Stomach smooth muscle (tissue), 2 donors: ENCODE results near the gene SERTM1.

ENCODE experiments used
- H3K27ac ChIP-seq: one replicate; pipeline ENCODE4 v1.7.0; 2013; ENCODE audit warnings: mild to moderate bottlenecking, low read length, inconsistent platforms
- H3K27me3 ChIP-seq, 2 donors: one replicate each; pipeline ENCODE4 v1.7.0; 2013; ENCODE audit warnings: low read length in 2 of 2; ENCODE audit not compliant: insufficient read depth in 2 of 2, control insufficient read depth in 1 of 2
- H3K36me3 ChIP-seq, 2 donors: one replicate each; pipeline ENCODE4 v1.7.0; 2013; ENCODE audit warnings: low read length in 2 of 2; ENCODE audit not compliant: control insufficient read depth in 2 of 2, insufficient read depth in 2 of 2
- H3K4me1 ChIP-seq: one replicate; pipeline ENCODE4 v1.7.0; 2013; ENCODE audit warnings: low read length; ENCODE audit not compliant: control insufficient read depth, insufficient read depth
- H3K4me3 ChIP-seq, 2 donors: one replicate each; pipeline ENCODE4 v1.7.0; 2013; ENCODE audit warnings: low read length in 2 of 2
- H3K9ac ChIP-seq, 2 donors: one replicate each; pipeline ENCODE4 v1.7.0; 2013; ENCODE audit warnings: low read length in 2 of 2, mild to moderate bottlenecking in 1 of 2
- H3K9me3 ChIP-seq, 2 donors: one replicate each; pipeline ENCODE4 v1.7.0; 2013; ENCODE audit warnings: low read length in 2 of 2; ENCODE audit not compliant: control insufficient read depth in 2 of 2
- donor health status: healthy.
- donor health status: Pancreatic carcinoma.

Gene SERTM1

DNA sequence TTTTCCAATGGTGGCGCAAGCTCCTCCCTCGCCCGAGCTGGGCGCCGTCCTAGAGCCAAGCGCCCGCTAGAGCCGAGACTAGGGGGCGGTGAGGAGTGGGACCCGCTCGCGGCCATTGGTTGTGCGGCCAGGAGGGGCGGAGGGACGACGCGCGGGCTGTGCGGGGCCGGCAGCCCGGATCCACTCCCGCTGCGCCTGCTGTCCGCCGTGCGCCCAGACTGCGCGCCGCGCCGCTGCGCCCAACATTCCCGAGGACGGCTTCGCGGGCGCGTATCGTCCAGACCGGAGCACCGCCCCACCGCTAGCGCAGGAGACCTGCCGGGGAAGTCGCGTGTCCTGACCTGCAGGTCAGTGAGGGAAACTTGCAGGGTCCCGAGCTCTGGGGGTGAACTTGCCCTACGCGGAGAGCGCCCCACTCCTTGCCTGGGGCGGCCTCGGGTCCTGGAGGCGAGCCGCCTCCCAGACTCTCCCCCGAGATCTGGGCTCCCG is at the start of gene SERTM1:
Gene SERTM1, plus strand, starts transcription at position 183 of the 489 bp plus-strand sequence. CDS start 21,059 bp downstream, outside the sequence.
- Histone ChIP-seq H3K4me3 (peak within 1 kb of the TSS in 1 of 2 donors; percentile 40), H3K27me3 (peaks cover 23 to 33% of the 10 kb centered on the region in 2 donors), H3K36me3 (no peaks in the 10 kb centered on the region), H3K9ac (no peak within 1 kb of the TSS), H3K4me1 (peaks cover 5% of the 10 kb centered on the region), H3K27ac (no peak within 1 kb of the TSS), H3K9me3 (no peaks in the 10 kb centered on the region)

DNA sequence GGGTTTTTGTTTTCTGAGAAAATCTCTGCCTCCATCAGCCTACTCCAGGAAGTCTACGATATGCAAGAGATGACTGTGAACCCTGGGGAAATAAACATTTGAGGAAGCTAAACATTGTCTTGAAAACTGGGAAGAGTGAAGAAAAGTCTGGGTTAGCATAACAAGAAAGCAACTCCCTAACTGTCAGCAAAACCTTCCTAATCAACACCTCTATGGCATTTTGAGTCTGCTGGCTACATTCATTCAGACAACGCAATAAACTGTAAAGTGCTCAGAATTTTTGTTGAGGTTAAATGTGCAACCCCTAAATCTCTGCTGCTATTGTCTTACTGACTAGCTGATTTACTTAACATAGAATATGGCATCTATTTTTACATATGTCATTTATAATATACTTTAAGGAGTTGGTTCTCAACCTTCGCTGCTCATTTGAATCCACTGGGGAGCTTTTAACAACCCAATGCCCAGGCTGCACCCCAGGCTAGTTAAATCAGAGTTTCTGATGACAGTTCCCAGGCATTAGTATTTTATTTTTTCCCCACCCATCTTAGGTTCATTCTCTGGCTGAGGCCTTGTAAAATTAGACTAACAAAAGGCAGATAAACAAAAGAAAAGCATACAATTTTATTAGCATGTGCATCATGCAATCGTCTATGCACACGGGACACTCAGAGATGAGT is 45.3 kb upstream of the SERTM1 start:
- peaks cover 0 to 2% of the 10 kb centered on the region in 2 donors for H3K27me3 ChIP-seq
- H3K4me3 ChIP-seq: no peak overlapping the region
- no peak overlapping the region for H3K27ac ChIP-seq
- no peaks in the 10 kb centered on the region for H3K36me3 ChIP-seq
- no peaks in the 10 kb centered on the region for H3K9me3 ChIP-seq
- no peak overlapping the region for H3K9ac ChIP-seq
- no peaks in the 10 kb centered on the region for H3K4me1 ChIP-seq

DNA sequence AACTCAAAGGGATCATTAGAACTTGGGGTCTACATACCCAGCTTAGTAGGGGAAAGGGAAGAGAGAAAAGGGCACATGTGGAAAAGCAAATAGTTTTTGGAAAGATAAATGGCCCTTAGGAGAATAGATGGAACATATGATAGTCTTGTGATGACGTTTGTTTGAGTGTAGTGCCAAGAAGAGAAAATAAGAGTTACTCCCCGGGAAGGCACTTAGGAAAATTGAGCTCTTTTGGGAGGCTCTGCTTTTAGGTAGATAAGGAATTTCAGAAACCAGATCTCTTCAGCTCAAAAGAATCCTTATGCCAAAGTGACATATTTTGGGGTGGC is 44.8 kb upstream of the SERTM1 start:
- Histone ChIP-seq H3K4me3 (no peak overlapping the region), H3K36me3 (no peaks in the 10 kb centered on the region), H3K4me1 (no peaks in the 10 kb centered on the region), H3K27me3 (peaks cover 0 to 2% of the 10 kb centered on the region in 2 donors), H3K9ac (no peak overlapping the region), H3K27ac (no peak overlapping the region), H3K9me3 (no peaks in the 10 kb centered on the region)

DNA sequence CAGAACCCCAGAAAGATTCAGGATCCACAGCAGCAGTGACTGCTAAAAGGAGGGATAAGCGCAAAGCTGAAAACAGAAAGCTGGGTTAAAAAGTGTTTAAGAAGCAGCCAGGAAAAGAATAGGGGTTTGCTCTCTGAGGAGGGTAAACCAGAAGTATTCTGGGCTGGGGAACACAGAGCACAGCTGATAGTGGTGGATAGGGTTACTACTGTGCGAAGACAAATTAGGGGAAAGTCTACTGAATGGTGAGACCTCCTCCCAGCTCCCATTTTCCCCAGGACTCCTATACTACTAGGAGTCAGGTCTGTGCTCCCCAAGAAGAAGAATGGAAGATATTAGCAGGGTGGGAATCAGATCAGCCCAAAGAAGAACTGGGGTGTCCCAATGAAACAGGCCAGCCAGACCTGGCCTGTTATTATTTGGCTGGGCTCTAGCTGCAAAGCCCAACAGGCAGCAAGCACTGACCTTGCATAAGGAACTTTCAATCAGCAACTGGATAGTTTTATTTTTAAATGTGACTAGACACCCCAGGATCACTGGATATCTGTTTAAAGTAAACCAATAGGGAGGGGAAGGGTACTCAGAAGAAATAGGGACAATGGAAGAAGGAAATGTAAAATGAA is 43.5 kb upstream of the SERTM1 start:
- Histone ChIP-seq H3K9me3 (no peaks in the 10 kb centered on the region), H3K9ac (no peak overlapping the region), H3K27me3 (peaks cover 0 to 2% of the 10 kb centered on the region in 2 donors), H3K36me3 (no peaks in the 10 kb centered on the region), H3K4me3 (no peak overlapping the region), H3K27ac (no peak overlapping the region), H3K4me1 (no peaks in the 10 kb centered on the region)

DNA sequence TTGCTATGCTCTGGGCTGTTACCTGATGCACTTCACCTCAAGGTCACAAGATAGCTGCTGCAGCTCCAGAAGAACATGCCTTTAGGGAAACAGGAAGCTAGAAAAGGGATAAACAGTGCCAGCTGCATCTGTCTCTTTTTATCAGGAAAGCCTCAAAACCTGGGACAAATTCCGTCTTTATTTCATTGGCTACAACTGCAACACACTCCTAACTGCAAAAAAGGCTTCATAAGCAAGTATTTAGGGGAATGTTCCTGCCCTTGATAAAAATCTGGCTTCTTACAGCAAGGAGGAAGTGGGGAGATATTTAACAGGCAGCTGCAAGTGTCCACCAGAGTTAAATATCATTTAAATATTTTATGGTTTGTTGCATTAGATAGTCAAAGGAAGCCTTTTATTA is 34.2 kb upstream of the SERTM1 start:
- Histone ChIP-seq H3K27me3 (no peaks in the 10 kb centered on the region), H3K27ac (no peak overlapping the region), H3K36me3 (no peaks in the 10 kb centered on the region), H3K9ac (no peak overlapping the region), H3K4me1 (no peaks in the 10 kb centered on the region), H3K9me3 (no peaks in the 10 kb centered on the region), H3K4me3 (no peak overlapping the region)

DNA sequence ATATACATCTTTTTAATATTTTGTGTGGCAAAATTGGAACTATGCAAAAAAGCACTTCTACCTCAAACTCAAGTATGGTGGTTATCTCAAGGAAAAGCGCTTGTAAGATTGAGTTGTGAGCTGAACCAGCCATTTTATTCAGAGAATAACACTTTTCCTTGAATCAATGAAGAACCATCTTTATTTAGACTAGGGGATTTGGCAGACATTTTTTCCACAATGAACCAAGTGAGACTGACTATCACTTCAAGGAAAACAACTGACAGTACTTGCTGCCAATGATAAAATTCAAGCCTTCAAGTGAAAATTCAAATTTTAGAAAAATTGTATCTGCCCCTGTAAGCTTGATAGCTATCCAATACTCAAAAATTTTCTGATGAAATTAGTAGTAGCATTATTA is 23.2 kb upstream of the SERTM1 start:
- Histone ChIP-seq H3K4me1 (no peaks in the 10 kb centered on the region), H3K27ac (no peak overlapping the region), H3K27me3 (no peaks in the 10 kb centered on the region), H3K4me3 (no peak overlapping the region), H3K36me3 (no peaks in the 10 kb centered on the region), H3K9ac (no peak overlapping the region), H3K9me3 (no peaks in the 10 kb centered on the region)

DNA sequence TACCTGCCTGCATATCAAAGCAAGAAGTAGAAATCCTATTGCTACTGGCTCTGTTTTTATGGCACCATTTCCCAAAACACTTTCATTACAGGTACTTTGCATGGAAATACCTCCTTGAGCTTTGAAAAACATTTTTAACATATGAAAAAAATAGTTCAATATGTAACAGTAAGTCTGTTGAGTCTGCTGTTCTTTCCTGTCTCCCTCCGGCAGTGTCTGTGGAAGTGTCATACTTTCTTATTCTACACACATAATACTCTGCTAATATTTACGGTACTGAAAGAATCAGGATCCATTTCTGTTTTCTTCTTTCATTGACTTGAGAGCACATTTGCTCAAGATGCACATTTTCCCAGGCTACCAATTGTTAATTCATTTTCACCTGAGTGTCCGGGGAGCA is 8.2 kb upstream of the SERTM1 start:
- no peak overlapping the region for H3K27ac ChIP-seq
- no peaks in the 10 kb centered on the region for H3K9me3 ChIP-seq
- H3K4me1 ChIP-seq: no peaks in the 10 kb centered on the region
- H3K4me3 ChIP-seq: no peak overlapping the region
- peaks cover 0 to 2% of the 10 kb centered on the region in 2 donors for H3K27me3 ChIP-seq
- no peaks in the 10 kb centered on the region for H3K36me3 ChIP-seq
- H3K9ac ChIP-seq: no peak overlapping the region

DNA sequence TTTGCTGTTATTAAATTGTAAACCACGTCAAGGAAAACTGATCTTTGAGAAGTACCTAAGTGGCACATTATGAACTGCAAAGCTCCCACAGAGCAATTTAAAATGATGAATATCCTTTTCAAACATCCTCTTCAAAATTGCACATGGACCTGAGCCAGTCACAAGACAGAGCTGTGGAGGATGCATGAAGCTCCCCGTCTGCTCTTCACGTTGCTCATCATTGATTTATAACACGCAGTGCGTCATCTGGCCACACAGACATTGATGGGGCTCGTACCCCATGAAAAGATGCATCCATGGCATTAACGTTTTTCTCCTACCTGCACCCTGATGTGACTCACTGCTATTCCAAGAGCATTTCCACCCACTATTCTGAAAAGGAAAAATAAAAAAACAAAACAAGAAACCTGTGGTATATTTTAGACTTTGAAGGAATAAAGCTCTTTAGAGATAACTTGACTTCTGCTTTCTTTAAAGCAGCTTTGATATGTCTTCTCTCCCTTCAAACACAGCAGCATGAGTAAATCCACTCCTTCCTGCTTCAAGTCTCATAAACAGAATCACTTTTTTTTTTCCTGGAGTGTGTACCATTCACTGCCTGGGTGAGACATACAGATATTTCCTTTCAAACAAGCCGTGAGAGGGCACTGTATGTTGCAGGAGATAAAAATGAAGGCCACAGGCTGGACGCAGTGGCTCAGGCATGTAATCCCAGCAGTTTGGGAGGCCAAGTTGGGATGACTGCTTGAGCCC is 7.2 kb upstream of the SERTM1 start:
- Histone ChIP-seq H3K27ac (no peak overlapping the region), H3K4me1 (no peaks in the 10 kb centered on the region), H3K27me3 (peaks cover under 1 to 2% of the 10 kb centered on the region in 2 donors)

DNA sequence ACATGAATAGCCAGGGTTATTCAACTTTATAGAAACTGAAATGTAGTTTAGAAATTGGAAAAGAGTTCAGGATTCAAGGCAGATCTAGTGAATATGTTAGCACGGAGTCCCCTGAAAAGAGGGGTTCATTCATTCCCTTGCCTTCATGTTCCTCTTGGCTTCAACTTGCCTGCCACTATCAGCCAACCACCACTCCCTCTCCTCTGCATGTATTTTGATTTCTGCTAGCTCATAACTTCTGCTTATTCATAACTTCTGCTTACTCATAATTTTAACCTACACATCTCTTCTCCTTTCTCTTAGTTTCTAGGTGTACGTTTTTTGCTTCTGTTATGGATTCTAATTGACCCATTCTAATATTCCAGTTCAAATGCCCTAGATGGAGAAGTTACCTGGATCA is 5.5 kb upstream of the SERTM1 start:
- Histone ChIP-seq H3K9me3 (no peaks in the 10 kb centered on the region), H3K27ac (no peak overlapping the region), H3K4me1 (no peaks in the 10 kb centered on the region), H3K36me3 (no peaks in the 10 kb centered on the region), H3K27me3 (peaks cover 5 to 11% of the 10 kb centered on the region in 2 donors), H3K4me3 (no peak overlapping the region), H3K9ac (no peak overlapping the region)

More for the DNA sequence above, 7.2 kb upstream of the SERTM1 start:
- Histone ChIP-seq H3K9me3 (no peaks in the 10 kb centered on the region), H3K4me3 (no peak overlapping the region), H3K9ac (no peak overlapping the region), H3K36me3 (no peaks in the 10 kb centered on the region)

DNA sequence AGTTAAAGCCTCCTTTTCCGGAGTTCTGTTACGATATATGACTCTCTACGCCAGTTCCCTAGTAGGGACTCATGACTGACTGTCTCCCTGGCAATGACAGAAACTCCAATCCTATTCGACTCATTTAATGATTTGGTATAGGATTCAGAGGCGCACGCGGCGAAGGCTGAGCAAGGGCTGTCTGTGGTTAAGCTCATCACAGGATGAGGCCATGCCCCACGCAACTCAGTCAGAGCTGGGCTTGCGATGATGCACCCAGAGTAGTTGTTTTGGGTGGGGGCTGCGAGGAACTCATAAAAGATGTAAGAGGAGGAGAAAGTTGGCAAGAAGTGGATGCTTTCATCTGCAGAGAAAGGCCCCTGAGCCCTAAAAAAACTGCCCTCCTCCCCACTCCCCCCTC is 468 bp upstream of the SERTM1 start:
- no peak overlapping the region for H3K9ac ChIP-seq
- H3K9me3 ChIP-seq: no peaks in the 10 kb centered on the region
- H3K4me1 ChIP-seq: peaks cover 5% of the 10 kb centered on the region
- H3K36me3 ChIP-seq: no peaks in the 10 kb centered on the region
- H3K27ac ChIP-seq: no peak overlapping the region
- H3K4me3 ChIP-seq: no peak overlapping the region
- peaks cover 23 to 33% of the 10 kb centered on the region in 2 donors for H3K27me3 ChIP-seq
